Progenitor cell of endocrine pancreas (in vitro differentiated cells): Measurements from ENCODE around the gene PLA2R1. TPM values are rescaled to one million over a fixed set of nuclear protein-coding genes. Genes with fewer than 3 reads are reported as not detected.
A peak's percentile ranks its signal among the peaks of the same experiment; 100 is the strongest.

ENCODE experiments used
- DNase-seq: peaks from one replicate; pipeline ENCODE4 v3.0.0; 2021; ENCODE audit warnings: low spot score; ENCODE audit not compliant: unreplicated experiment
- H3K27ac Mint-ChIP-seq: 2 replicates; pipeline ENCODE4 v1.8.0; 2021; ENCODE audit warnings: mild to moderate bottlenecking, moderate library complexity, mixed read lengths
- H3K27me3 Mint-ChIP-seq: 2 replicates; pipeline ENCODE4 v1.8.0; 2021; ENCODE audit warnings: mixed read lengths
- H3K36me3 Mint-ChIP-seq: 2 replicates; pipeline ENCODE4 v1.8.0; 2022; ENCODE audit warnings: mixed read lengths; ENCODE audit not compliant: insufficient read depth
- H3K4me1 Mint-ChIP-seq: 2 replicates; pipeline ENCODE4 v1.8.0; 2021; ENCODE audit warnings: low read depth, mixed read lengths
- H3K4me3 Mint-ChIP-seq: 2 replicates; pipeline ENCODE4 v1.8.0; 2021; ENCODE audit warnings: low read depth, mild to moderate bottlenecking, moderate library complexity, mixed read lengths
- H3K9me3 Mint-ChIP-seq: 2 replicates; pipeline ENCODE4 v1.8.0; 2021; ENCODE audit warnings: low read depth, mixed read lengths
- total RNA-seq: library from RNA; stranded (reverse); gene quantifications from 2 replicates; pipeline ENCODE4 v1.2.1, GENCODE V29; 2021
- TF ChIP-seq, protein P1 (sequence below): fragments of 200-600 bp; sonication (generic); IDR thresholded peaks from one replicate; pipeline ENCODE4 v1.5.0; 2021; ENCODE audit warnings: antibody characterized with exemption, mild to moderate bottlenecking; ENCODE audit not compliant: unreplicated experiment

Gene PLA2R1
- total RNA-seq, 1 donor from 2014 or later, result 1.3 TPM

DNA sequence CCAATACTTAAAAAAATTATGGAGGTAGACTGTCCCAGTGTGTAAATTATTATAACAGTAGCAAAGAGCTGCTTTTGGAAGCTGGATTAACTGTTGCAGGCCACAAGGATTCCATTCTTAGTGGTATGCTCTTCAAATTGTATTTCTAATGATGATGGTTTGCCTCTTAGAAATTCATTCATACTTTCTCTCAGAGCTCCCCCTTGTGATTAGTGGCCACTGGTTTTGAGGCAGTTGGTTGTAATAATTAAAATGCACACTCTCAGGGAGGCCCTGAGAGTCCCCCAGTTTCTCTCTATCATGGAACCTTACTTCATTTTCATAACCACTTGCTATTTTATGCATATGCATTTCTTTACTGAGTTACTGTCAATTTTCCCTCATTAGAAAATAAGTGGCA lies 122.5 kb downstream of the PLA2R1 start:
- Mint-ChIP-seq H3K4me1 (peaks cover 3% of the 10 kb centered on the region), H3K27me3 (no peaks in the 10 kb centered on the region), H3K4me3 (no peak overlapping the region), H3K9me3 (peaks cover 3% of the 10 kb centered on the region), H3K27ac (no peak overlapping the region), H3K36me3 (peaks cover 1% of the 10 kb centered on the region)
- DNase-seq, result no peak
- TF ChIP-seq, protein P1, sequence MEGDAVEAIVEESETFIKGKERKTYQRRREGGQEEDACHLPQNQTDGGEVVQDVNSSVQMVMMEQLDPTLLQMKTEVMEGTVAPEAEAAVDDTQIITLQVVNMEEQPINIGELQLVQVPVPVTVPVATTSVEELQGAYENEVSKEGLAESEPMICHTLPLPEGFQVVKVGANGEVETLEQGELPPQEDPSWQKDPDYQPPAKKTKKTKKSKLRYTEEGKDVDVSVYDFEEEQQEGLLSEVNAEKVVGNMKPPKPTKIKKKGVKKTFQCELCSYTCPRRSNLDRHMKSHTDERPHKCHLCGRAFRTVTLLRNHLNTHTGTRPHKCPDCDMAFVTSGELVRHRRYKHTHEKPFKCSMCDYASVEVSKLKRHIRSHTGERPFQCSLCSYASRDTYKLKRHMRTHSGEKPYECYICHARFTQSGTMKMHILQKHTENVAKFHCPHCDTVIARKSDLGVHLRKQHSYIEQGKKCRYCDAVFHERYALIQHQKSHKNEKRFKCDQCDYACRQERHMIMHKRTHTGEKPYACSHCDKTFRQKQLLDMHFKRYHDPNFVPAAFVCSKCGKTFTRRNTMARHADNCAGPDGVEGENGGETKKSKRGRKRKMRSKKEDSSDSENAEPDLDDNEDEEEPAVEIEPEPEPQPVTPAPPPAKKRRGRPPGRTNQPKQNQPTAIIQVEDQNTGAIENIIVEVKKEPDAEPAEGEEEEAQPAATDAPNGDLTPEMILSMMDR, result peak; percentile 32

DNA sequence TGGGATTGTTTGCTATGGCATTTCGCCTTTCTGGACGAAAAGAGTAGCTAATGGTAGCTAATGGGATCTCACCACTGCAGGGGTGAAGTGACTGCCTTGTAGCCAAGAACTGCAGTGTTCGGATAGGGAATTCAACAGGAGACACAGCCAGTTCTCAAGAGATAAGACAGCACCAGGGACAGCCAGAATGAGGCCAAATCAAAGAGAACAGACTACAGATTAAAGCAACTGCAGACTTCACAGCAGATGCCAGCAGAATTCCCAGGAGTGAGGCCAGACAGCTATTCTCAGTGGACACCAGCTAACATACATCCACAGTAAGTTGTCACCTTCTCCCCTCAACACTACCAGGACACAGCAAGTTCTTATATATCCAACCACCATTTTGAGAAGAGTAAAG lies 124.0 kb downstream of the PLA2R1 start:
- H3K36me3 Mint-ChIP-seq, result peaks cover 1% of the 10 kb centered on the region
- H3K27ac Mint-ChIP-seq, result no peak overlapping the region
- DNase-seq, result no peak
- H3K4me1 Mint-ChIP-seq, result peaks cover 3% of the 10 kb centered on the region
- TF ChIP-seq, protein P1, result no peak
- peaks cover 3% of the 10 kb centered on the region for H3K9me3 Mint-ChIP-seq
- H3K27me3 Mint-ChIP-seq, result no peaks in the 10 kb centered on the region
- no peak overlapping the region for H3K4me3 Mint-ChIP-seq

DNA sequence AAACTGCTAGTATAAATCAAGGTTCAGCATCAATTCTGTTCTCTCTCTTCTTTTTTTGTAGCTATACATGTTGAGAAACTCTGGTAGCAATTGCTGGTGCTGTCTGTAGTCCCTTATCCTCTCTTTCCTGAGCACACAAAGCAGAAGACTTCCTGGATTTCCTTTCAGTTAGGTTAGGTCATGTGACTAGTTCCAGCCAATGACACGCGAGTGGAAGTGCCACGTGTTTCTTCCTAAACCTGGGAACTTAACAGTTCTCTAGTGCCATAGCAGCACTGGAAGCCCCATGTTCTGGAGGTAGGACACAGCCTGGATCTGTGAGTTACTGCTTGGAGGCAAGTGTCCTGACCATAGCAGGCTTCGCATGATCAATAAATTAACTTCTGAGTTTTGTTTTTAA lies 125.9 kb downstream of the PLA2R1 start:
- no peak for DNase-seq
- Mint-ChIP-seq H3K27me3 (no peaks in the 10 kb centered on the region), H3K4me3 (no peak overlapping the region), H3K27ac (no peak overlapping the region), H3K4me1 (peaks cover 3% of the 10 kb centered on the region), H3K9me3 (peaks cover 3% of the 10 kb centered on the region), H3K36me3 (peaks cover 1% of the 10 kb centered on the region)
- TF ChIP-seq, protein P1, result no peak

DNA sequence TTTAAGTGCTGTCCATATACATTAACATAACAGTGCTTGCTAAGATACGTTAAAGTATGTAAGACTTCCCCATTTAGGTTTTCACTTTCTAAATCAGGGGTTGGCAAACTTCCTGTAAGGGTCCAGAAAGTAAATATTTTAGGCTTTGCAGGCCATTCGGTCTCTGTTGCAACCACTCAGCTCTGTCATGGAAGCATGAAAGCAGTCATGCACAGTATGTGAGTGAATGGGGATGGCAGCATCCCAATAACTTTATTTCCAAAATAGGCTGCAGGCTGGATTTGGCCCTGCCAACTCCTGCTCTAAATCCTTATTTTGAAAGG lies 128.7 kb downstream of the PLA2R1 start:
- Mint-ChIP-seq H3K4me3 (no peak overlapping the region), H3K9me3 (peaks cover 7% of the 10 kb centered on the region), H3K27me3 (no peaks in the 10 kb centered on the region), H3K4me1 (peaks cover 2% of the 10 kb centered on the region), H3K36me3 (peaks cover 1% of the 10 kb centered on the region), H3K27ac (no peak overlapping the region)
- TF ChIP-seq, protein P1, result no peak
- DNase-seq, result no peak

DNA sequence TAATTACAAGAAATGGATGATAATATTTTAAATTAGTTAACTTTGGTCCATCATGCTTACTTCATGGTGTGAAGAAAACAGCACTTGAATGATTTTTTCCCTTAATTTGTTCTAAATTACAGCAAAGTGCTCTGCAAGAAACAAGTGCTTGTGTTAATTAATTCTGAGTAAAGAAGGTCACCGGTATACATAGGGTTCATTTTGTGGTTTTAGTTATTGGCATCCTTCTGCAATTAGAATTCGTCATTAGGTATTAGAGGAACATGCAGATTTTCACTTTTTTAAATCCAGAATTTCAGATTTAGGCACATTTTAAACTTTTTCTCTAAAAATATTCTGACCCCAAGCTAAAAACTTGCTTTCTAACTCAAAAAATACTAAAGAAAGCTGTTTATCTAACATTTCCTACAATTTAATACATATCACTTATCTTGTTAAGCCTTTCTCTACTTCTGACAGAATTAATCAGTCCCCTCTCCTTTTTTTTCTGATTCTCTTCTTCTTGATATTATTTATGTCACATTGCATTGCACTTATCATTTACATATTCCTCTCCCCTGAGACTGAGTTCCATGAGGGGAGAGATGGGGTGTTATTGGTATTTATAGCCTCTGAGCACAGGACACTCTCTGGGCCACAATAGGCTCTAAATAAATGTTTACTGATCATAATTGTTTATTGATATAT lies 129.2 kb downstream of the PLA2R1 start:
- Mint-ChIP-seq H3K4me3 (no peak overlapping the region), H3K27ac (no peak overlapping the region)

More for the DNA sequence above, 129.2 kb downstream of the PLA2R1 start:
- Mint-ChIP-seq H3K36me3 (peaks cover 1% of the 10 kb centered on the region), H3K4me1 (no peaks in the 10 kb centered on the region), H3K9me3 (peaks cover 13% of the 10 kb centered on the region), H3K27me3 (no peaks in the 10 kb centered on the region)
- no peak for DNase-seq
- TF ChIP-seq, protein P1, result no peak
